Middle frontal gyrus (tissue), 1 donor: ENCODE data around the gene PIK3C2A.
"Not testable (repeated sequence)": the region's sequence is repeated elsewhere in the genome, so short reads cannot be mapped to it uniquely, and the experiment has no call there.

Source experiments
- DNase-seq: peaks from one replicate; pipeline ENCODE4 v3.0.0-alpha.2; 2015; ENCODE audit warnings: low spot score; ENCODE audit errors: extremely low spot score

The PIK3C2A gene

GRCh38 chr11:17207317-17208256 lies at the start of gene PIK3C2A:
TSS of gene PIK3C2A (minus strand) at chr11:17207986. CDS start at chr11:17169741, 38,245 bp downstream.
- DNase-seq, result peak; percentile 92

- DNase-seq, result no peak
Measured at GRCh38 chr11:17257196-17257595, 49.4 kb upstream of the PIK3C2A start.

GRCh38 chr11:17256512-17256911 lies 48.7 kb upstream of the PIK3C2A start:
- DNase-seq, result no peak

- no peak for DNase-seq
Measured at GRCh38 chr11:17252704-17253103, 44.9 kb upstream of the PIK3C2A start.

- DNase-seq, result no peak
Measured at GRCh38 chr11:17250561-17251350, 43.0 kb upstream of the PIK3C2A start.

- DNase-seq, result no peak
Measured at GRCh38 chr11:17244046-17244445, 36.3 kb upstream of the PIK3C2A start.

- not testable (repeated sequence) for DNase-seq
Measured at GRCh38 chr11:17242954-17243353, 35.2 kb upstream of the PIK3C2A start.

- no peak for DNase-seq
Measured at GRCh38 chr11:17240780-17241179, 33.0 kb upstream of the PIK3C2A start.

- DNase-seq, result not testable (repeated sequence)
Measured at GRCh38 chr11:17239927-17240326, 32.1 kb upstream of the PIK3C2A start.

- no peak for DNase-seq
Measured at GRCh38 chr11:17238377-17238776, 30.6 kb upstream of the PIK3C2A start.

GRCh38 chr11:17233101-17233500 lies 25.3 kb upstream of the PIK3C2A start:
- no peak for DNase-seq

- DNase-seq, result no peak
Measured at GRCh38 chr11:17230867-17231851, 23.4 kb upstream of the PIK3C2A start.

GRCh38 chr11:17229481-17230152 lies 21.8 kb upstream of the PIK3C2A start:
- no peak for DNase-seq

- DNase-seq, result not testable (repeated sequence)
Measured at GRCh38 chr11:17228186-17228925, 20.6 kb upstream of the PIK3C2A start.

GRCh38 chr11:17224727-17225126 lies 16.9 kb upstream of the PIK3C2A start:
- no peak for DNase-seq

GRCh38 chr11:17221968-17222367 lies 14.2 kb upstream of the PIK3C2A start:
- DNase-seq, result no peak

- DNase-seq, result no peak
Measured at GRCh38 chr11:17219016-17219415, 11.2 kb upstream of the PIK3C2A start.

- DNase-seq, result no peak
Measured at GRCh38 chr11:17218403-17218802, 10.6 kb upstream of the PIK3C2A start.

GRCh38 chr11:17217401-17217800 lies 9.6 kb upstream of the PIK3C2A start:
- DNase-seq, result no peak

GRCh38 chr11:17214338-17214737 lies 6.6 kb upstream of the PIK3C2A start:
- no peak for DNase-seq
